HG02970 (cell line): Measurements from ENCODE around the gene GNG3.
"Not testable (repeated sequence)": the region's sequence is repeated elsewhere in the genome, so short reads cannot be mapped to it uniquely, and the experiment has no call there.

Experiments
- ATAC-seq: cut with Tn5 transposase; IDR thresholded peaks from one replicate; pipeline ENCODE4 v1.9.1; 2021; ENCODE audit warnings: mild to moderate bottlenecking, moderate library complexity, moderate number of reproducible peaks; ENCODE audit not compliant: unreplicated experiment, low FRiP score

The GNG3 gene

GRCh38 chr11:62687508-62688396 lies 19.7 kb upstream of the GNG3 start:
- ATAC-seq, result no peak

- ATAC-seq, result no peak
Observed at GRCh38 chr11:62688491-62688890, 19.0 kb upstream of the GNG3 start.

GRCh38 chr11:62689421-62690183 lies 17.9 kb upstream of the GNG3 start, which contains the start of gene LRRN4CL:
Gene LRRN4CL (minus strand): TSS chr11:62689530. CDS start chr11:62688508, 1,022 bp downstream.
- ATAC-seq, result no peak

- ATAC-seq, result not testable (repeated sequence)
Observed at GRCh38 chr11:62693624-62694023, 13.9 kb upstream of the GNG3 start.

- ATAC-seq, result no peak
Observed at GRCh38 chr11:62694455-62695167, 12.9 kb upstream of the GNG3 start.

- no peak for ATAC-seq
Observed at GRCh38 chr11:62702246-62702645, 5.2 kb upstream of the GNG3 start.

GRCh38 chr11:62703921-62704320 lies 3.6 kb upstream of the GNG3 start:
- ATAC-seq, result not testable (repeated sequence)

- ATAC-seq, result no peak
Observed at GRCh38 chr11:62705413-62705812, 2.1 kb upstream of the GNG3 start.

- ATAC-seq, result peak; percentile 59
Observed at GRCh38 chr11:62705880-62706849, 1.3 kb upstream of the GNG3 start.

GRCh38 chr11:62706850-62707247 lies 627 bp upstream of the GNG3 start:
- no peak for ATAC-seq

GRCh38 chr11:62708392-62708791 lies 916 bp downstream of the GNG3 start:
- no peak for ATAC-seq

- no peak for ATAC-seq
Observed at GRCh38 chr11:62708793-62709192, 1.3 kb downstream of the GNG3 start.

- ATAC-seq, result peak; percentile 74
Observed at GRCh38 chr11:62709247-62710000, 1.9 kb downstream of the GNG3 start.

GRCh38 chr11:62710001-62710345 lies 2.5 kb downstream of the GNG3 start:
- no peak for ATAC-seq

GRCh38 chr11:62712276-62712812 lies 4.9 kb downstream of the GNG3 start:
- no peak for ATAC-seq

GRCh38 chr11:62712861-62713260 lies 5.4 kb downstream of the GNG3 start:
- ATAC-seq, result no peak

GRCh38 chr11:62713343-62713742 lies 5.9 kb downstream of the GNG3 start:
- ATAC-seq, result no peak

- no peak for ATAC-seq
Observed at GRCh38 chr11:62715150-62716130, 8.0 kb downstream of the GNG3 start.
